Parathyroid adenoma (tissue), 2 donors: Measurements from ENCODE around the gene SPATA2.

ENCODE experiments used
- H2AFZ ChIP-seq: fragments of 300-600 bp; sonication (generic); one replicate; pipeline ENCODE4 v1.7.0; 2017; ENCODE audit warnings: antibody characterized with exemption, mild to moderate bottlenecking
- H3K27ac ChIP-seq: fragments of 300-600 bp; sonication (generic); one replicate; pipeline ENCODE4 v1.7.0; 2017
- H3K27me3 ChIP-seq: fragments of 300-600 bp; sonication (generic); one replicate; pipeline ENCODE4 v1.7.0; 2017; ENCODE audit warnings: low read length; ENCODE audit not compliant: control insufficient read depth, insufficient read depth
- H3K36me3 ChIP-seq: fragments of 300-600 bp; sonication (generic); one replicate; pipeline ENCODE4 v1.7.0; 2017; ENCODE audit warnings: low read length; ENCODE audit not compliant: control insufficient read depth, insufficient read depth
- H3K4me1 ChIP-seq: fragments of 300-600 bp; sonication (generic); one replicate; pipeline ENCODE4 v1.7.0; 2017; ENCODE audit warnings: control low read depth
- H3K4me2 ChIP-seq: fragments of 300-600 bp; sonication (generic); one replicate; pipeline ENCODE4 v1.7.0; 2017; ENCODE audit warnings: low read length
- H3K4me3 ChIP-seq: fragments of 300-600 bp; sonication (generic); one replicate; pipeline ENCODE4 v1.7.0; 2017; ENCODE audit warnings: low read depth, low read length
- H3K79me2 ChIP-seq: fragments of 300-600 bp; sonication (generic); one replicate; pipeline ENCODE4 v1.7.0; 2017; ENCODE audit warnings: control low read depth
- H3K9ac ChIP-seq: fragments of 300-600 bp; sonication (generic); one replicate; pipeline ENCODE4 v1.7.0; 2017; ENCODE audit warnings: mild to moderate bottlenecking
- H3K9me3 ChIP-seq: fragments of 300-600 bp; sonication (generic); one replicate; pipeline ENCODE4 v1.7.0; 2017; ENCODE audit warnings: low read length; ENCODE audit not compliant: control insufficient read depth
- TF ChIP-seq, protein P1 (sequence below): fragments of 300-600 bp; sonication (generic); IDR thresholded peaks from one replicate; pipeline ENCODE4 v1.7.0; 2017; ENCODE audit warnings: antibody characterized with exemption, mild to moderate bottlenecking
- donor health status: primary hyperparathyroidism.

Gene SPATA2

DNA sequence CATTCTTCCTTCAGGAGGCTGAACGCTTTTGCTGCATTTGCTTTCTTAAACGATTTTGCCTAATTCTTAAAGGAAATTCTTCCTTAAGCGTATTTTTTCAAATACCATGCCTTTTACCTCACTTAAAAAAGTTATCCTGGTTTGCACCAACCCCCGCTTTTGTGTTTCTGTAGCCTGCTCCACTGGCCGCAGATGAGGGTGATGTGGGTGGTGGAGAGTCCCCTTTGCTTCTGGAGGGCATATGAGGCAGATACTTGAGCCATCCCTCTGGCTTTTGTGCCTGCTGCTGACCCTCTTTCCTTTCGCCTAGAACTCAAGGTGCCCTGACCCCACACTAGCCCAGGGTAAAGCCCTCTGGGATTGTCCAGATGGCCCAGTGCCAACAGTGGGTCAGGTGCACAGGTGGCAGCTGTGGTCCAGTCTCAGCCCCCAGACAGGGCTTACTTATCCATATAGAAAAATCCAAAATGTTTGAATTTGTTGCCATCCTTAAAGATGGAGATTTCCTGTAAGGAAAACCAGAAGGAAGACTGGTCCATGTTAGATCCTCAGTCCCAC is 43.9 kb downstream of the SPATA2 start:
- TF ChIP-seq, protein P1, sequence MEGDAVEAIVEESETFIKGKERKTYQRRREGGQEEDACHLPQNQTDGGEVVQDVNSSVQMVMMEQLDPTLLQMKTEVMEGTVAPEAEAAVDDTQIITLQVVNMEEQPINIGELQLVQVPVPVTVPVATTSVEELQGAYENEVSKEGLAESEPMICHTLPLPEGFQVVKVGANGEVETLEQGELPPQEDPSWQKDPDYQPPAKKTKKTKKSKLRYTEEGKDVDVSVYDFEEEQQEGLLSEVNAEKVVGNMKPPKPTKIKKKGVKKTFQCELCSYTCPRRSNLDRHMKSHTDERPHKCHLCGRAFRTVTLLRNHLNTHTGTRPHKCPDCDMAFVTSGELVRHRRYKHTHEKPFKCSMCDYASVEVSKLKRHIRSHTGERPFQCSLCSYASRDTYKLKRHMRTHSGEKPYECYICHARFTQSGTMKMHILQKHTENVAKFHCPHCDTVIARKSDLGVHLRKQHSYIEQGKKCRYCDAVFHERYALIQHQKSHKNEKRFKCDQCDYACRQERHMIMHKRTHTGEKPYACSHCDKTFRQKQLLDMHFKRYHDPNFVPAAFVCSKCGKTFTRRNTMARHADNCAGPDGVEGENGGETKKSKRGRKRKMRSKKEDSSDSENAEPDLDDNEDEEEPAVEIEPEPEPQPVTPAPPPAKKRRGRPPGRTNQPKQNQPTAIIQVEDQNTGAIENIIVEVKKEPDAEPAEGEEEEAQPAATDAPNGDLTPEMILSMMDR, result no peak
- H3K27ac ChIP-seq, result no peak overlapping the region
- no peaks in the 10 kb centered on the region for H3K27me3 ChIP-seq
- no peak overlapping the region for H2AFZ ChIP-seq
- H3K9me3 ChIP-seq, result no peaks in the 10 kb centered on the region
- H3K9ac ChIP-seq, result no peak overlapping the region
- H3K4me1 ChIP-seq, result peaks cover 12% of the 10 kb centered on the region
- no peaks in the 10 kb centered on the region for H3K36me3 ChIP-seq
- H3K79me2 ChIP-seq, result no peaks in the 10 kb centered on the region
- no peak overlapping the region for H3K4me3 ChIP-seq
- no peak overlapping the region for H3K4me2 ChIP-seq

DNA sequence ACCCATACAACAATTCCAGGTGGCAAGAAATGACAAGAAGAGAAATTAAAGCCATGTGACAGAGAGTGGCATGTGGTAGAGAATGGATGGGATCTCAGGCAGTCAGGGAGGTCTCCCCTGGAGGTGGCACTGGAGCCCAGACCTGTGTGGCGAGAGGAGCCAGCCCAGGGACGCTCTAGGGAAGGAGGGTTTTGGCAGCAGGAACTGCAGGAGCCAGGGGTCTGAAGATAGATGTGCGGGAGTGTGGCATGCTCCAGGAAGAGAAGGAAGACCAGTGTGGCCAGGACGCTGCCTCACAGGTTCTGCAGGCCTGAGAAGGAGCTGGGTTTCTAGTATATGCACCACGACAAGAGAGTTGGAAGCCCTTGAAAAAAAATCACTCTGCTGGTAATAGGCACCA is 45.1 kb downstream of the SPATA2 start:
- no peak overlapping the region for H2AFZ ChIP-seq
- no peak overlapping the region for H3K4me3 ChIP-seq
- TF ChIP-seq, protein P1, result no peak
- peaks cover 12% of the 10 kb centered on the region for H3K4me1 ChIP-seq
- H3K79me2 ChIP-seq, result no peaks in the 10 kb centered on the region
- no peak overlapping the region for H3K4me2 ChIP-seq
- H3K27ac ChIP-seq, result no peak overlapping the region
- H3K9me3 ChIP-seq, result no peaks in the 10 kb centered on the region
- no peak overlapping the region for H3K9ac ChIP-seq
- H3K36me3 ChIP-seq, result no peaks in the 10 kb centered on the region
- no peaks in the 10 kb centered on the region for H3K27me3 ChIP-seq

- no peaks in the 10 kb centered on the region for H3K36me3 ChIP-seq
- no peaks in the 10 kb centered on the region for H3K9me3 ChIP-seq
- no peak overlapping the region for H3K9ac ChIP-seq
- H3K27ac ChIP-seq, result no peak overlapping the region
- H3K79me2 ChIP-seq, result no peaks in the 10 kb centered on the region
- peaks cover 12% of the 10 kb centered on the region for H3K4me1 ChIP-seq
- H3K27me3 ChIP-seq, result no peaks in the 10 kb centered on the region
- no peak overlapping the region for H3K4me3 ChIP-seq
- H2AFZ ChIP-seq, result no peak overlapping the region
- H3K4me2 ChIP-seq, result no peak overlapping the region
- TF ChIP-seq, protein P1, result no peak
Observed at GRCh38 chr20:49868964-49869363, 46.4 kb downstream of the SPATA2 start.

DNA sequence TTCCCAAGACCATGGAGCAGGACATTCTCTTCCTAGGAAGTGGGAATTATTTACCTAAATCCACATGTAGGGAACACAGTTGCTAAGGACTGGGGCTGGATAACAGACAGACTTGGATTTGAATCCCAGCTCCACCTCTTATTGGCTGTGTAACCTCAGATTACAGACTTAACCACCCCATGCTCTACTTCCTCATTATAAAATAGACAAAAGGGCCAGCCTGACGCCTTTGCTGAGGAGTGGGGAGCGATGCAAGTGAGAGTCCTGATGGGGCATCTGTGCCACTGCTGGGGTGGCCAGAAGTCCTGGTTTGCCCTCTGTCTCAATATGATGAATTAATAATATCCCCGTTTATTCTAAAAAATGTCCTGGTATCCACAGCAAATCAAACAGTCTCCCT is 46.8 kb downstream of the SPATA2 start:
- TF ChIP-seq, protein P1, result no peak
- no peaks in the 10 kb centered on the region for H3K36me3 ChIP-seq

DNA sequence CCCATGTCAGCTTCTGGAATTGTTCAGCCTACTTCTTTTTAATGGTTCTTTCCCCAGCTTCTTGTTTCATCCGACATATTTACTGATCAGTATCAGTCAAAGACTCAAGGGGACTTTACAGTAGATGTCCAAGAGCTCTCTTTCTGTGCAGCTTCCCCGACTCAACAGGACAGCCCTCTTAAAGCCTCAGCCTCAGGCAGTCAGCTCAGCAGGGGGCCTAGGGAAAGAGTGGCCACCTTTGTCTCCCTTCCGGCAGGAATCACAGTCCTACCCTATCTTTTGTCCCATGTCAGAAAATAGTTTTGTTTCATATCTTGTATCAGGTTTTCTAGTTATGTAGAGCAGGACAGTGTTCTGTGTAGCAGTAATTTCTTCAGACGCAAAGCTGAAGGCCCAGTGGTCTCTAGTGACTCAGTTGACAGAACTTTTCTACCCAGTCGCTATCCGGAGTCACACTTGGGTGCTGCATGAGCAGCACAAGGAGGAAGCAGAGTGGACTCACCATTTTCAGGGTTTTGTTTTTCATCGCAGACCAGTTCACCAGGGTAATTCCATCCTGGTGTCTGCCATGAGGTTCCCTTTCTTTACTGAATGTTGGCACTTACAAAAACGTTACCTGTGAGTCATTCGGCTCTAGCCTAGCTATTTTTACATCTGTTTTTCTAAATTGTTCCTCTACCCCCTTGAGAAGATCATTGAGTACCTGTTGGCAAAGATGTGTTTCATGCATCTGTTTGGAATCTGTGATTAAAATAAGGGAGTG is 47.7 kb downstream of the SPATA2 start:
- Histone ChIP-seq H3K27ac (no peak overlapping the region), H3K4me1 (peaks cover 12% of the 10 kb centered on the region), H3K4me3 (no peak overlapping the region), H3K4me2 (no peak overlapping the region), H3K9me3 (no peaks in the 10 kb centered on the region), H3K79me2 (no peaks in the 10 kb centered on the region), H2AFZ (no peak overlapping the region), H3K9ac (no peak overlapping the region), H3K36me3 (no peaks in the 10 kb centered on the region), H3K27me3 (no peaks in the 10 kb centered on the region)
- TF ChIP-seq, protein P1, result no peak

More for the DNA sequence above, 46.8 kb downstream of the SPATA2 start:
- no peaks in the 10 kb centered on the region for H3K27me3 ChIP-seq
- H3K9ac ChIP-seq, result no peak overlapping the region
- no peak overlapping the region for H3K4me2 ChIP-seq
- H3K4me1 ChIP-seq, result peaks cover 12% of the 10 kb centered on the region
- no peaks in the 10 kb centered on the region for H3K9me3 ChIP-seq
- H3K4me3 ChIP-seq, result no peak overlapping the region
- H2AFZ ChIP-seq, result no peak overlapping the region
- no peak overlapping the region for H3K27ac ChIP-seq
- H3K79me2 ChIP-seq, result no peaks in the 10 kb centered on the region
